Spleen (tissue), 7 donors: ENCODE results near the gene KRT6B.

Experiments
- POLR2AphosphoS5 ChIP-seq, 3 donors: sonication (generic); formaldehyde crosslinking; IDR thresholded peaks; one replicate each; pipeline ENCODE4 v1.5.1; 2017; ENCODE audit warnings: antibody characterized with exemption in 3 of 3
- TF ChIP-seq, protein P1 (sequence below), 11 experiments: fragments of 200-600 bp in 7 of 11; fragments of 450-650 bp in 4 of 11; sonication (generic) in 4 of 11; IDR thresholded peaks in 8 of 11; conservative IDR thresholded peaks in 3 of 11; 1 replicate in 7 of 11; 2 replicates in 4 of 11; pipeline versions ENCODE4 v1.4.0 to v1.8.0; 2016 to 2021; ENCODE audit warnings: antibody characterized with exemption in 11 of 11, inconsistent platforms in 4 of 11, mild to moderate bottlenecking in 1 of 11
- donor health status: DM: no; HTN: no; CAD: no; lungs with moderate emphysema.
- donor health status: DM: no; HTN: no; CAD: no.
- donor health status: DM: no; HTN: no; CAD: no.

DNA sequence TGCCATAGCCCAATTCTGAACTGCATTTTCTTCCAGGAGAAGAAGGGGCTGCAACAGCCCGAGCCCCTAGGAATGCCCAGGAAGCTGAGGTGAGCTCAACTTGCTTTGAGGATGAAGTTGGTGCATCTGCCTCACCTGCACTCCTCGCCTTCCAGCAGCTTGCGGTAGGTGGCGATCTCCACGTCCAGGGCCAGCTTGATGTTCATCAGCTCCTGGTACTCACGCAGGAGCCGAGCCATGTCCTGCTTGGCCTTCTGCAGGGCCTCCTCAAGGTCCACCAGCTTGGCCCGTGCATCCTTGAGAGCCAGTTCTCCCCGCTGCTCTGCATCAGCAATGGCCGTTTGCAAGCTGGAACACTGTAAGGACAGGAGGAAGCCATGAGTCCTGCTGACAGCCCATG lies 23.8 kb downstream of the KRT6B start:
- TF ChIP-seq, protein P1, sequence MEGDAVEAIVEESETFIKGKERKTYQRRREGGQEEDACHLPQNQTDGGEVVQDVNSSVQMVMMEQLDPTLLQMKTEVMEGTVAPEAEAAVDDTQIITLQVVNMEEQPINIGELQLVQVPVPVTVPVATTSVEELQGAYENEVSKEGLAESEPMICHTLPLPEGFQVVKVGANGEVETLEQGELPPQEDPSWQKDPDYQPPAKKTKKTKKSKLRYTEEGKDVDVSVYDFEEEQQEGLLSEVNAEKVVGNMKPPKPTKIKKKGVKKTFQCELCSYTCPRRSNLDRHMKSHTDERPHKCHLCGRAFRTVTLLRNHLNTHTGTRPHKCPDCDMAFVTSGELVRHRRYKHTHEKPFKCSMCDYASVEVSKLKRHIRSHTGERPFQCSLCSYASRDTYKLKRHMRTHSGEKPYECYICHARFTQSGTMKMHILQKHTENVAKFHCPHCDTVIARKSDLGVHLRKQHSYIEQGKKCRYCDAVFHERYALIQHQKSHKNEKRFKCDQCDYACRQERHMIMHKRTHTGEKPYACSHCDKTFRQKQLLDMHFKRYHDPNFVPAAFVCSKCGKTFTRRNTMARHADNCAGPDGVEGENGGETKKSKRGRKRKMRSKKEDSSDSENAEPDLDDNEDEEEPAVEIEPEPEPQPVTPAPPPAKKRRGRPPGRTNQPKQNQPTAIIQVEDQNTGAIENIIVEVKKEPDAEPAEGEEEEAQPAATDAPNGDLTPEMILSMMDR (IDR thresholded peaks at IDR 0.05 in 8 of 11, conservative IDR thresholded peaks at IDR 0.05 in 3 of 11) = no peak
- TF ChIP-seq POLR2AphosphoS5 (IDR thresholded peaks at IDR 0.05) = no peak
